GM12878 (cell line): ENCODE data around the gene TSPAN16. TPM values are rescaled to one million over a fixed set of nuclear protein-coding genes. Genes with fewer than 3 reads are reported as not detected.

Experiments
- ATAC-seq: fragments of 200-7000 bp; cut with Tn5 transposase; 3 replicates; pipeline ENCODE4 v1.9.1; 2020; ENCODE audit warnings: mild to moderate bottlenecking, moderate library complexity
- BruUV-seq: library from RNA; stranded (reverse); fragments of 400-500 nt; replicated peaks from 2 replicates; lab custom pipeline; 2021; lab: Mats Ljungman, UMichigan
- CTCF ChIA-PET: fragments of 300-600 bp; sonication (Branson Sonifier 250); formaldehyde crosslinking; extraction: SDS; loops from one replicate; lab custom pipeline; 2021; ENCODE audit warnings: inconsistent platforms; lab: Yijun Ruan, JAX
- POLR2A ChIA-PET: fragments of 350-600 bp; formaldehyde crosslinking; extraction: SDS; loops from one replicate; lab custom pipeline; 2021; ENCODE audit warnings: inconsistent platforms; lab: Charles Lee
- RAD21 ChIA-PET: fragments of 300-600 bp; sonication (Branson Sonifier 250); formaldehyde crosslinking; loops from one replicate; lab custom pipeline; 2023; ENCODE audit warnings: antibody characterized with exemption; ENCODE audit not compliant: unreplicated experiment; lab: Charles Lee
- SMC1A ChIA-PET: fragments of 300-600 bp; sonication (Branson Sonifier 250); formaldehyde crosslinking; loops from one replicate; lab custom pipeline; 2023; ENCODE audit not compliant: unreplicated experiment, uncharacterized antibody; lab: Charles Lee
- DNase-seq: peaks from one replicate; pipeline ENCODE4 v3.0.0-alpha.2; 2011; ENCODE audit warnings: low read depth, low spot score
- FAIRE-seq: peaks from 3 replicates; lab custom pipeline; 2011; peaks lifted over from hg19 to GRCh38; lab: Jason Lieb, UNC
- H2AFZ ChIP-seq: 2 replicates; pipeline ENCODE4 v1.6.0; 2011; ENCODE audit warnings: low read depth, low read length, control low read depth; ENCODE audit not compliant: control insufficient read depth
- H3K27ac ChIP-seq: 2 replicates; pipeline ENCODE4 v1.5.1; 2011; ENCODE audit warnings: control low read depth; ENCODE audit not compliant: control insufficient read depth, insufficient read depth
- H3K27me3 ChIP-seq, 2 experiments: replicated peaks in 1 of 2; 2 replicates each; pipeline versions ENCODE4 v1.6.0 to v1.6.1; 2011; ENCODE audit warnings: low read length in 1 of 2; ENCODE audit not compliant: control insufficient read depth in 2 of 2, insufficient read depth in 2 of 2
- H3K36me3 ChIP-seq, 2 experiments: 2 replicates each; pipeline ENCODE4 v1.5.1; 2011; ENCODE audit warnings: low read length in 1 of 2; ENCODE audit not compliant: control insufficient read depth in 2 of 2, insufficient read depth in 2 of 2
- H3K4me1 ChIP-seq: 2 replicates; pipeline ENCODE4 v1.6.1; 2011; ENCODE audit warnings: mild to moderate bottlenecking, low read length, moderate library complexity, mixed read lengths; ENCODE audit not compliant: control insufficient read depth, insufficient read depth
- H3K4me2 ChIP-seq: 2 replicates; pipeline ENCODE4 v1.6.0; 2011; ENCODE audit warnings: control low read depth; ENCODE audit not compliant: control insufficient read depth, insufficient read depth
- H3K4me3 ChIP-seq: fragments of 200-600 bp; sonication (generic); 2 replicates; pipeline ENCODE4 v1.5.1; 2016
- H3K79me2 ChIP-seq: 2 replicates; pipeline ENCODE4 v1.6.0; 2011; ENCODE audit warnings: low read length; ENCODE audit not compliant: control insufficient read depth, insufficient read depth
- H3K9ac ChIP-seq: 2 replicates; pipeline ENCODE4 v1.8.0; 2011; ENCODE audit warnings: low read length, control low read depth, mixed read lengths; ENCODE audit not compliant: control insufficient read depth, insufficient read depth
- H3K9me3 ChIP-seq: replicated peaks from 3 replicates; pipeline ENCODE4 v1.5.1; 2011; ENCODE audit warnings: mild to moderate bottlenecking, low read length; ENCODE audit not compliant: control insufficient read depth, insufficient read depth
- H4K20me1 ChIP-seq: 2 replicates; pipeline ENCODE4 v1.6.0; 2011; ENCODE audit not compliant: control insufficient read depth, insufficient read depth
- ASH2L ChIP-seq: fragments of 300-600, 200-600 bp; sonication (generic); IDR thresholded peaks from 2 replicates; pipeline ENCODE4 v1.6.1; 2017; ENCODE audit warnings: low read depth, mild to moderate bottlenecking, borderline replicate concordance
- CREM ChIP-seq: IDR thresholded peaks from 2 replicates; pipeline ENCODE4 v1.6.1; 2014; ENCODE audit warnings: antibody characterized with exemption, low read depth
- EED ChIP-seq: sonication (generic); IDR thresholded peaks from 2 replicates; pipeline ENCODE4 v1.6.1; 2016; ENCODE audit warnings: antibody characterized with exemption, low read depth
- FOS ChIP-seq: IDR thresholded peaks from 3 replicates; pipeline ENCODE4 v1.6.1; 2011; ENCODE audit warnings: borderline replicate concordance; ENCODE audit not compliant: insufficient read length; ENCODE audit errors: extremely low read depth
- KAT2A ChIP-seq: conservative IDR thresholded peaks from 2 replicates; pipeline ENCODE4 v1.6.1; 2011; ENCODE audit warnings: low read depth, low read length; ENCODE audit not compliant: control insufficient read depth
- NR2C1 ChIP-seq: fragments of 450-650 bp; IDR thresholded peaks from 2 replicates; pipeline ENCODE4 v1.6.1; 2017; ENCODE audit warnings: antibody characterized with exemption, mild to moderate bottlenecking, moderate library complexity
- POU2F2 ChIP-seq: IDR thresholded peaks from 3 replicates; pipeline ENCODE4 v1.6.1; 2011; ENCODE audit warnings: low read depth, mild to moderate bottlenecking, low read length, borderline replicate concordance
- SMAD5 ChIP-seq: IDR thresholded peaks from 2 replicates; pipeline ENCODE4 v1.6.1; 2016; ENCODE audit warnings: antibody characterized with exemption, low read depth
- SMARCA5 ChIP-seq: fragments of 450-650 bp; IDR thresholded peaks from 2 replicates; pipeline ENCODE4 v1.6.1; 2017; ENCODE audit warnings: mild to moderate bottlenecking
- TCF12 ChIP-seq: IDR thresholded peaks from 2 replicates; pipeline ENCODE4 v1.6.1; 2011; ENCODE audit warnings: low read depth, mild to moderate bottlenecking, low read length
- TCF3 ChIP-seq: IDR thresholded peaks from 2 replicates; pipeline ENCODE4 v1.6.1; 2012; ENCODE audit warnings: low read depth, mild to moderate bottlenecking, low read length, borderline replicate concordance; ENCODE audit not compliant: insufficient read depth
- YY1 ChIP-seq: IDR thresholded peaks from 2 replicates; pipeline ENCODE4 v1.6.1; 2011; ENCODE audit warnings: low read depth, mild to moderate bottlenecking, low read length
- WGBS: methylation state at CpG from one replicate; pipeline ENCODE4 v1.1.6; 2016; ENCODE audit warnings: low lambda C conversion rate; ENCODE audit not compliant: insufficient replicate concordance, insufficient coverage; ENCODE audit errors: missing lambda C conversion rate; 5-methylcytosine and 5-hydroxymethylcytosine counted together
- in situ Hi-C: fragments of 300-500 bp; cut with MboI; formaldehyde crosslinking; loops from 9 replicates; pipeline ENCODE4 v1.14.3; 2018; ENCODE audit warnings: mixed read lengths
- intact Hi-C: fragments of 100-400 bp; cut with micrococcal nuclease; formaldehyde crosslinking; loops from one replicate; pipeline ENCODE4 v1.14.2; 2022; ENCODE audit not compliant: unreplicated experiment
- polyA plus RNA-seq, 11 experiments: library from polyadenylated mRNA; depleted of rRNA in 4 of 11; unstranded in 6 of 11; stranded (reverse) in 5 of 11; fragments of >200 nt; fragmentation: Nextera tagmentation in 4 of 11; fragmentation: Illumina TruSeq in 1 of 11; extraction: Ambion mirVana in 4 of 11; extraction: Trizol in 1 of 11; gene quantifications; 1 replicate in 1 of 11; 2 replicates in 10 of 11; pipeline versions ENCODE4 v1.2.1 to v1.2.3, GENCODE V29; 2011 to 2016; ENCODE audit warnings: inconsistent platforms in 2 of 11, missing spikeins in 2 of 11, low read depth in 1 of 11
- total RNA-seq, 4 experiments: library from RNA; depleted of rRNA in 3 of 4; stranded (reverse); fragments of >200 nt in 3 of 4; fragmentation: Illumina TruSeq in 1 of 4; extraction: Trizol in 1 of 4; gene quantifications; 2 replicates each; pipeline versions ENCODE4 v1.2.1 to v1.2.3, GENCODE V29; 2013 to 2021
- TF ChIP-seq, protein P1 (sequence below): fragments of 150-350 bp; IDR thresholded peaks from 2 replicates; pipeline ENCODE4 v1.6.1; 2016; ENCODE audit warnings: low read depth, low read length

The TSPAN16 gene
- total and polyA plus RNA-seq, 10 of the 15 experiments (the other 5 are each of a cell fraction or from before 2014, with no cell fraction given) = not detected

DNA sequence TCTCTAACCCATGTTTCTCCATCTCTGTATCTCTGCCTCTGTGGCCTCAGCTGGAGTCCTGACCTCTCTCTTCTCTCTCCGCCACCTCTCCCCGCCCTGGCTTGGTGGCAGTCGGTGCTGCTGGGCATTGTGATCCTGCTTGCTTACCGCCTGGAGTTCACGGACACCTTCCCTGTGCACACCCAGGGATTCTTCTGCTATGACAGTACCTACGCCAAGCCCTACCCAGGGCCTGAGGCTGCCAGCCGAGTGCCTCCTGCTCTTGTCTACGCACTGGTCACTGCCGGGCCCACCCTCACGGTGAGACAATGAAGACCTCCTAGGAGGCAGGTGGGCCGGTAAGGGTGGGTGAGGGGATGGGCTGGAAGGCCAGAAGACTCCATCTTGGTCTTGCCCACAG is 63.5 kb downstream of the TSPAN16 start:
- 86% methylated on average over 11 of the region's 11 CpGs for WGBS
- Histone ChIP-seq H3K4me3 (no peak overlapping the region), H2AFZ (no peak overlapping the region), H3K4me2 (no peak overlapping the region), H3K4me1 (peaks cover 4% of the 10 kb centered on the region; the same call in 1 of the 2 replicates), H3K9me3 (no peaks in the 10 kb centered on the region), H3K27ac (no peak overlapping the region), H3K9ac (no peak overlapping the region), H4K20me1 (no peaks in the 10 kb centered on the region), H3K36me3 (no peaks in the 10 kb centered on the region), H3K79me2 (no peaks in the 10 kb centered on the region), H3K27me3 (no peaks in the 10 kb centered on the region)
- ChIA-PET SMC1A (interaction anchor here (1.5 kb wide), 1 partner anchor 13 kb away, joined by 3 read pairs; the partner anchor contains the start of gene CCDC159), RAD21 (no interaction called here), CTCF (interaction anchor here (0.6 kb wide), 1 partner anchor 39 kb away, joined by 3 read pairs; no protein-coding TSS in a partner anchor), POLR2A (interaction anchor here (0.7 kb wide), 1 partner anchor 130 kb away, joined by 4 read pairs; no protein-coding TSS in a partner anchor)
- TF ChIP-seq ASH2L (no peak), POU2F2 (no peak), TCF3 (no peak), EED (no peak), FOS (no peak), KAT2A (no peak)
- DNase-seq = no peak
- no peak for FAIRE-seq
- in situ Hi-C loops (no loop called here), intact Hi-C loops (no loop called here)
- BruUV-seq = no TSS peak
- ATAC-seq = no peak

DNA sequence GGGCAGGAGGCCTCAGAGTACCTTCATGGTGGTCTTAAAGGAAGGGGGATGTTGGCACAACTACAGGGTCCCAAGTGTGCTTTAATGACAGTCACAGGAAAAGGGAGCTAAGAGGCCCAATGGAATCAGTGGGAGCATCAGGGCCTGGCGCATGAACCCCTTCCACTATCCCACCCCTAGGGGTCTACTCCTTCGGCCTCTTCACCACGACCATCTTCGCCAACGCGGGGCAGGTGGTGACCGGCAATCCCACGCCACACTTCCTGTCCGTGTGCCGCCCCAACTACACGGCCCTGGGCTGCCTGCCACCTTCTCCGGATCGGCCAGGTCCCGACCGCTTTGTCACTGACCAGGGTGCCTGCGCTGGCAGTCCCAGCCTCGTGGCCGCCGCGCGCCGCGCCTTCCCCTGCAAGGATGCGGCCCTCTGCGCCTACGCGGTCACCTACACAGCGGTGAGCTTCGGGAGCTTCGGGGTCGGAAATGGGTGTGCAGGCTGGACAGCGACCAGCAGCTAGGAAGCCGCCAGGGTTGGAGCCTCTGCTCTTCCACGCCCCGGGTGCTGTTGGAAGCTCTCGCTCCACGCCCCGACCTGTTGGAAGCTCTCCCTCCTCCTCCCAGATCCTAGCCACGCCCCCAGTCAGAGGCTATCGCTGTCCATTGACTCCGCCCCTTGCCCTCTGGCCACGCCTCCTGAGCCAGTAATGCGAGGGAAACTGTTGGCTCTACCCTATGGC is 65.2 kb downstream of the TSPAN16 start:
- Histone ChIP-seq H3K27me3 (no peaks in the 10 kb centered on the region), H2AFZ (no peak overlapping the region), H3K4me1 (no peaks in the 10 kb centered on the region), H4K20me1 (no peaks in the 10 kb centered on the region), H3K79me2 (no peaks in the 10 kb centered on the region), H3K9me3 (no peaks in the 10 kb centered on the region), H3K9ac (no peak overlapping the region), H3K4me3 (no peak overlapping the region), H3K4me2 (no peak overlapping the region), H3K36me3 (no peaks in the 10 kb centered on the region), H3K27ac (no peak overlapping the region)
- ChIA-PET RAD21 (no interaction called here), CTCF (interaction anchor here (0.8 kb wide), 1 partner anchor 121 kb away, joined by 3 read pairs; no protein-coding TSS in a partner anchor), SMC1A (no interaction called here), POLR2A (interaction anchor here (0.6 kb wide), 1 partner anchor 30 kb away, joined by 6 read pairs; no protein-coding TSS in a partner anchor)
- WGBS = 84% methylated on average over 43 of the region's 43 CpGs
- no TSS peak for BruUV-seq
- in situ Hi-C loops (no loop called here), intact Hi-C loops (no loop called here)
- no peak for ATAC-seq
- FAIRE-seq = no peak
- DNase-seq = no peak
- TF ChIP-seq, protein P1, sequence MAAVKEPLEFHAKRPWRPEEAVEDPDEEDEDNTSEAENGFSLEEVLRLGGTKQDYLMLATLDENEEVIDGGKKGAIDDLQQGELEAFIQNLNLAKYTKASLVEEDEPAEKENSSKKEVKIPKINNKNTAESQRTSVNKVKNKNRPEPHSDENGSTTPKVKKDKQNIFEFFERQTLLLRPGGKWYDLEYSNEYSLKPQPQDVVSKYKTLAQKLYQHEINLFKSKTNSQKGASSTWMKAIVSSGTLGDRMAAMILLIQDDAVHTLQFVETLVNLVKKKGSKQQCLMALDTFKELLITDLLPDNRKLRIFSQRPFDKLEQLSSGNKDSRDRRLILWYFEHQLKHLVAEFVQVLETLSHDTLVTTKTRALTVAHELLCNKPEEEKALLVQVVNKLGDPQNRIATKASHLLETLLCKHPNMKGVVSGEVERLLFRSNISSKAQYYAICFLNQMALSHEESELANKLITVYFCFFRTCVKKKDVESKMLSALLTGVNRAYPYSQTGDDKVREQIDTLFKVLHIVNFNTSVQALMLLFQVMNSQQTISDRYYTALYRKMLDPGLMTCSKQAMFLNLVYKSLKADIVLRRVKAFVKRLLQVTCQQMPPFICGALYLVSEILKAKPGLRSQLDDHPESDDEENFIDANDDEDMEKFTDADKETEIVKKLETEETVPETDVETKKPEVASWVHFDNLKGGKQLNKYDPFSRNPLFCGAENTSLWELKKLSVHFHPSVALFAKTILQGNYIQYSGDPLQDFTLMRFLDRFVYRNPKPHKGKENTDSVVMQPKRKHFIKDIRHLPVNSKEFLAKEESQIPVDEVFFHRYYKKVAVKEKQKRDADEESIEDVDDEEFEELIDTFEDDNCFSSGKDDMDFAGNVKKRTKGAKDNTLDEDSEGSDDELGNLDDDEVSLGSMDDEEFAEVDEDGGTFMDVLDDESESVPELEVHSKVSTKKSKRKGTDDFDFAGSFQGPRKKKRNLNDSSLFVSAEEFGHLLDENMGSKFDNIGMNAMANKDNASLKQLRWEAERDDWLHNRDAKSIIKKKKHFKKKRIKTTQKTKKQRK = no peak
- no peak for TF ChIP-seq TCF12
- no peak for TF ChIP-seq NR2C1
- TF ChIP-seq SMARCA5 = no peak
- TF ChIP-seq YY1 = no peak
- TF ChIP-seq SMAD5 = no peak
- no peak for TF ChIP-seq CREM
